LNCAP (cell line): ENCODE data around the gene DCXR.

Experiments
- CTCF ChIP-seq: fragments of 450-650 bp; IDR thresholded peaks from 2 replicates; pipeline ENCODE4 v1.5.1; 2017; ENCODE audit warnings: mild to moderate bottlenecking

DCXR gene

GRCh38 chr17:82050761-82051641 lies 13.5 kb upstream of the DCXR start:
- TF ChIP-seq CTCF, result no peak

- TF ChIP-seq CTCF, result no peak
Measured at GRCh38 chr17:82050152-82050760, 12.8 kb upstream of the DCXR start.

GRCh38 chr17:82049521-82049971 lies 12.0 kb upstream of the DCXR start:
- TF ChIP-seq CTCF, result no peak

GRCh38 chr17:82049106-82049505 lies 11.6 kb upstream of the DCXR start:
- TF ChIP-seq CTCF, result no peak

- no peak for TF ChIP-seq CTCF
Measured at GRCh38 chr17:82048571-82048971, 11.1 kb upstream of the DCXR start.

- no peak for TF ChIP-seq CTCF
Measured at GRCh38 chr17:82047914-82048570, 10.5 kb upstream of the DCXR start.

- TF ChIP-seq CTCF, result no peak
Measured at GRCh38 chr17:82047379-82047778, 9.9 kb upstream of the DCXR start.
